ENCODE results near the gene DNAAF5.

GRCh38 chr7:746155-747061 lies 19.9 kb downstream of the DNAAF5 start:
- TF ChIP-seq CTCF (conservative IDR thresholded peaks at IDR 0.05 in 1 of 2, IDR thresholded peaks at IDR 0.05 in 1 of 2; ENCODE audit: low read depth in 1 of 2, low read length in 2 of 2) (no peak), EZH2 (IDR thresholded peaks at IDR 0.05; ENCODE audit: low read length, missing control alignments) (no peak)

Data from fibroblast of lung (primary cell).